Measurements from ENCODE around the gene ASPN. TPM values are rescaled to one million over a fixed set of nuclear protein-coding genes. Genes with fewer than 3 reads are reported as not detected.

Gene ASPN
- total and polyA plus RNA-seq, 4 donors = 6.4 to 11.4 (median 6.9) TPM

DNA sequence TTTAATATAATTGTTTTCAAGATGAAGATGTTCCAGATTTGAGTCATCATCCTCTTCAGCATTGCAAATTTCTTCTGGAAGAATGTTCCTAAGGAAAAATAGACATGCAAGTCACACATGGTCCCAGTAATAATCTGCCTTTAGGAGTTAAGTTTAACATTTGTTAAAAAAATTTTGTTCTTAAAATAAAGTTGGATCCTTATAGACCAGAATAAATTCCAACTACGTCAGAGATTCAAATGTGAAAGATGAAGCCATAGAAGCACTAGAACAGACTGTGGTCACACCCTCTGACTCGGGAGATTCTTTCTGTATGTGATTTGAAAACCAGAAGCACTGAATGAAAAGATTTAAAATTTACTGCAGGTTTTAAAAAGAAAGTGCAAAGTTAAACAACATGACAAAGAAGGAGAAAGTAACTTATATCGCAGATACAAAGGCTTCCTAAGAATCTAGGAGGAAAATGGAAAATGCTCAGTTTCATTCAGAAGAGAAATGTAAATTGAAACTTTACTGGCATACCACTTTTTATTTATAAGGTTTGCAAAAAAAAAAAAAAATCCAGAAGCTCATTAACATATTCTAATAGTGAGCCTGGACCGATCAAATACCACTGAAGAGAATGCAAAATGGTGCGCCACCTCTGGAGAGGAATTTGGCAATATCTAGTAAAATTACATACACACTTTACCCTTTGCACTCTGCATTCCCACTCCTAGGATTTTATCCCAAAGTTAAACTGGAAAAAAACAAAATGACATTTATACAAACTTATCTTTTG lies 14.3 kb upstream of the ASPN start:
- H3K4me3 ChIP-seq (ENCODE audit: low read depth in 1 of 3, low read length in 3 of 3) = no peak overlapping the region
- H3K27me3 ChIP-seq (ENCODE audit: control insufficient read depth in 4 of 4, insufficient read depth in 4 of 4, low read length in 3 of 4) = no peaks in the 10 kb centered on the region
- H3K9me3 ChIP-seq (ENCODE audit: control insufficient read depth in 4 of 4, low read length in 3 of 4) = no peaks in the 10 kb centered on the region
- TF ChIP-seq ZBTB33 (IDR thresholded peaks at IDR 0.05) (no peak), YY1 (IDR thresholded peaks at IDR 0.05) (no peak), RXRA (IDR thresholded peaks at IDR 0.05) (no peak), SP1 (IDR thresholded peaks at IDR 0.05) (no peak), HNF4G (IDR thresholded peaks at IDR 0.05) (no peak), EGR1 (IDR thresholded peaks at IDR 0.05; ENCODE audit: low read depth in 2 of 2) (no peak), FOXA2 (IDR thresholded peaks at IDR 0.05) (no peak), GABPA (IDR thresholded peaks at IDR 0.05 in 1 of 2, conservative IDR thresholded peaks at IDR 0.05 in 1 of 2) (no peak), HNF4A (conservative IDR thresholded peaks at IDR 0.05) (no peak), CTCF (IDR thresholded peaks at IDR 0.05; ENCODE audit: low read depth, low read length, missing input control) (no peak), NR2F2 (IDR thresholded peaks at IDR 0.05) (no peak), TAF1 (conservative IDR thresholded peaks at IDR 0.05) (no peak), RAD21 (IDR thresholded peaks at IDR 0.05) (no peak), MAX (IDR thresholded peaks at IDR 0.05) (no peak), FOXA1 (IDR thresholded peaks at IDR 0.05) (no peak), JUND (IDR thresholded peaks at IDR 0.05) (no peak)
- TF ChIP-seq, protein P1, sequence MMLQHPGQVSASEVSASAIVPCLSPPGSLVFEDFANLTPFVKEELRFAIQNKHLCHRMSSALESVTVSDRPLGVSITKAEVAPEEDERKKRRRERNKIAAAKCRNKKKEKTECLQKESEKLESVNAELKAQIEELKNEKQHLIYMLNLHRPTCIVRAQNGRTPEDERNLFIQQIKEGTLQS (IDR thresholded peaks at IDR 0.05) = no peak
- TF ChIP-seq, protein P2, sequence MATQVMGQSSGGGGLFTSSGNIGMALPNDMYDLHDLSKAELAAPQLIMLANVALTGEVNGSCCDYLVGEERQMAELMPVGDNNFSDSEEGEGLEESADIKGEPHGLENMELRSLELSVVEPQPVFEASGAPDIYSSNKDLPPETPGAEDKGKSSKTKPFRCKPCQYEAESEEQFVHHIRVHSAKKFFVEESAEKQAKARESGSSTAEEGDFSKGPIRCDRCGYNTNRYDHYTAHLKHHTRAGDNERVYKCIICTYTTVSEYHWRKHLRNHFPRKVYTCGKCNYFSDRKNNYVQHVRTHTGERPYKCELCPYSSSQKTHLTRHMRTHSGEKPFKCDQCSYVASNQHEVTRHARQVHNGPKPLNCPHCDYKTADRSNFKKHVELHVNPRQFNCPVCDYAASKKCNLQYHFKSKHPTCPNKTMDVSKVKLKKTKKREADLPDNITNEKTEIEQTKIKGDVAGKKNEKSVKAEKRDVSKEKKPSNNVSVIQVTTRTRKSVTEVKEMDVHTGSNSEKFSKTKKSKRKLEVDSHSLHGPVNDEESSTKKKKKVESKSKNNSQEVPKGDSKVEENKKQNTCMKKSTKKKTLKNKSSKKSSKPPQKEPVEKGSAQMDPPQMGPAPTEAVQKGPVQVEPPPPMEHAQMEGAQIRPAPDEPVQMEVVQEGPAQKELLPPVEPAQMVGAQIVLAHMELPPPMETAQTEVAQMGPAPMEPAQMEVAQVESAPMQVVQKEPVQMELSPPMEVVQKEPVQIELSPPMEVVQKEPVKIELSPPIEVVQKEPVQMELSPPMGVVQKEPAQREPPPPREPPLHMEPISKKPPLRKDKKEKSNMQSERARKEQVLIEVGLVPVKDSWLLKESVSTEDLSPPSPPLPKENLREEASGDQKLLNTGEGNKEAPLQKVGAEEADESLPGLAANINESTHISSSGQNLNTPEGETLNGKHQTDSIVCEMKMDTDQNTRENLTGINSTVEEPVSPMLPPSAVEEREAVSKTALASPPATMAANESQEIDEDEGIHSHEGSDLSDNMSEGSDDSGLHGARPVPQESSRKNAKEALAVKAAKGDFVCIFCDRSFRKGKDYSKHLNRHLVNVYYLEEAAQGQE (IDR thresholded peaks at IDR 0.05) = no peak
- H3K36me3 ChIP-seq (ENCODE audit: control insufficient read depth in 4 of 4, insufficient read depth in 3 of 4, low read depth in 1 of 4, low read length in 3 of 4) = no peaks in the 10 kb centered on the region
- DNase-seq (ENCODE audit: low spot score) = no peak
- H3K9ac ChIP-seq (ENCODE audit: low read depth in 1 of 2, low read length in 2 of 2) = no peak overlapping the region
- H3K4me1 ChIP-seq (ENCODE audit: control insufficient read depth in 4 of 4, insufficient read depth in 4 of 4, low read length in 3 of 4) = no peaks in the 10 kb centered on the region
- no peak overlapping the region for H3K27ac ChIP-seq (ENCODE audit: low read depth in 1 of 2, low read length in 2 of 2)
- WGBS = 91% methylated on average over 5 of the region's 5 CpGs

All from liver (tissue), 9 donors.